Naive B cell (primary cell): Measurements from ENCODE around the gene GP5. TPM values are rescaled to one million over a fixed set of nuclear protein-coding genes. Genes with fewer than 3 reads are reported as not detected.
A peak's percentile ranks its signal among the peaks of the same experiment; 100 is the strongest.

Source experiments
- ATAC-seq, 2 donors: fragments of 150-1000 bp; cut with Tn5 transposase; 2 replicates each; pipeline ENCODE4 v1.10.0; 2021; ENCODE audit warnings: low read depth in 2 of 2, mild to moderate bottlenecking in 2 of 2, moderate library complexity in 2 of 2
- DNase-seq: peaks from one replicate; pipeline ENCODE4 v3.0.0; 2022
- H3K27ac Mint-ChIP-seq, 6 donors: one replicate each; pipeline ENCODE4 v1.8.0; 2020 to 2022; ENCODE audit warnings: mild to moderate bottlenecking in 6 of 6, mixed read lengths in 6 of 6, moderate library complexity in 5 of 6, inconsistent platforms in 2 of 6
- H3K27me3 Mint-ChIP-seq, 3 donors: one replicate each; pipeline ENCODE4 v1.8.0; 2021 to 2022; ENCODE audit warnings: mixed read lengths in 3 of 3, mild to moderate bottlenecking in 1 of 3
- H3K36me3 Mint-ChIP-seq, 2 donors: one replicate each; pipeline ENCODE4 v1.8.0; 2020 to 2022; ENCODE audit warnings: mixed read lengths in 2 of 2, inconsistent platforms in 1 of 2, mild to moderate bottlenecking in 1 of 2
- H3K4me1 Mint-ChIP-seq, 3 donors: one replicate each; pipeline ENCODE4 v1.8.0; 2020 to 2022; ENCODE audit warnings: mixed read lengths in 3 of 3, inconsistent platforms in 1 of 3, mild to moderate bottlenecking in 1 of 3, moderate library complexity in 1 of 3
- H3K4me3 Mint-ChIP-seq, 8 donors: one replicate each; pipeline ENCODE4 v1.8.0; 2020 to 2022; ENCODE audit warnings: mild to moderate bottlenecking in 8 of 8, mixed read lengths in 8 of 8, moderate library complexity in 8 of 8, inconsistent platforms in 2 of 8
- H3K9me3 Mint-ChIP-seq, 7 donors: one replicate each; pipeline ENCODE4 v1.8.0; 2020 to 2022; ENCODE audit warnings: mixed read lengths in 7 of 7, mild to moderate bottlenecking in 5 of 7, inconsistent platforms in 2 of 7, moderate library complexity in 1 of 7
- polyA plus RNA-seq, 6 donors: library from polyadenylated mRNA; unstranded; fragments of 300-500 nt; fragmentation: Illumina TruSeq; gene quantifications; one replicate each; pipeline ENCODE4 v1.2.3, GENCODE V29; 2021; ENCODE audit warnings: low read depth in 6 of 6

The GP5 gene
- polyA plus RNA-seq, 6 donors from 2014 or later, result 0.17 to 0.21 TPM; not detected in 4

DNA sequence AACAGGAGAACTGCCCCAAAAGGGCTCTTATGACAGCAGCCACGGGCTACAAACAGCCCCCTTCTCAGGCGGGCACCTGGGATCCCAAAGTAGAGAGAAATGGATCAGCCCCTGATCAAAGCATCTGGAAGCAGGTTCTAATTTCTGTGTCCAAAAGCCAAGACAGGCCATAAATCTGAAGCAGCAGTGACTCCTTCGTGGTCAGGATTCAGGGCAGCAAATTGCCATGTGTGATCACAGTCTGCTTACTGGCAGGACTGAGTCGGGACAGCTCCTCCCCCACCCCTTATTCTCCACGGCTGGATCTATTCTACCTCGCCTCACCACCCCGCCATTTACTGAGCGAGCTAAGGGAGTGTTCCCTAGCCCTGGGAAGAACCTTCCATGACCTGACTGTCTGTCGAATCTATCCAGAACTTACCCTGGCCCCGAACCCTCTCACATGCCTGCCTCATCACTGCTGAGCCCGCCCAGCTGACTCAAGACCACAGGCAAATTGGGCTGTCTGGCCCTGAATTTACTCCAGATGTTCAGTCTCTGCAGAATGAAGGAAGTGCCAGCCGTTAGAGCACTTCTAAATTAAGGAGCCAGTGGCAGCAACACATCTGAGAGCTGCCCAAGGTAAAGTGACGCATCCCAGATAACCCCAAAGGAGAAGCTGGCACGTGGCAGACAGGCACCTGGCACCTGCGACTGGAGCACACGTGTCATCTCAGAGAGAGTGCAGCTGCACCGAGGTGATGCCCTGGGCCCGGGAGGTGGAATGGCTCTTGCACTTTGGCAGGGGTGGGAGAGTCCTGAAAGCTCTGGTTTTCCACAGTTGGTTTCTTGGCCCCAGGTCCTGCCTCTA, 30.8 kb downstream of the GP5 start:
- DNase-seq (no peak), ATAC-seq (peak; percentile 30 to 43)
- H3K9me3 Mint-ChIP-seq, result no peaks in the 10 kb centered on the region
- H3K4me3 Mint-ChIP-seq, result no peak overlapping the region
- H3K27ac Mint-ChIP-seq, result peak overlapping the region in 1 of 6 donors; percentile 8
- H3K36me3 Mint-ChIP-seq, result no peaks in the 10 kb centered on the region
- peaks cover 21 to 69% (median 61%) of the 10 kb centered on the region in 3 donors for H3K27me3 Mint-ChIP-seq
- peaks cover 0 to 2% (median 0%) of the 10 kb centered on the region in 3 donors for H3K4me1 Mint-ChIP-seq

DNA sequence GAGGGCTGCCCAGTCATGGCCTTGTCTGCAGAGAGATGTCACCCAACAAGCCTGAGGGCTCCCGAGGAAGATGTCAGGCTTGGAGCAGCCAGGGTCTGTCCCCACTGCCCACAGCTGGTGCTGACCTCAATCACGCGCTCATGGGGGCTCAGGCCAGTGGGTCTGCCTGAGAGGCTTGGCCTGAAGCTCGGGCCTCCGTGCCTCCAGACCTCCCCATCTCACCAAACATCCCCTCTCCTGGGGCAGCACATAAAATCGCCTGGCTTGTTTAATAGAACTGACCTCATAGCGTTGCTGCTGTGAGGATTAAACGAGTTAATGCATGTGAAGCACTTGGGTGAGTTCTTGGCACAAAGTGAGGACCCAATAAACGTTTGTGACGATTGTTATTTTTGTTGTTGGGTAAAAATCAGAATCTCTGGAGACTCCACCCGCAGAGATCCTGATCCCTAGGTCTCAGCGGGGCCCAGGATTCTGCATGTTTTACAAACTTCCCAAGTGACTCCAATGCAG, 33.0 kb downstream of the GP5 start:
- H3K27ac Mint-ChIP-seq, result no peak overlapping the region
- peaks cover 19 to 54% (median 51%) of the 10 kb centered on the region in 3 donors for H3K27me3 Mint-ChIP-seq

DNA sequence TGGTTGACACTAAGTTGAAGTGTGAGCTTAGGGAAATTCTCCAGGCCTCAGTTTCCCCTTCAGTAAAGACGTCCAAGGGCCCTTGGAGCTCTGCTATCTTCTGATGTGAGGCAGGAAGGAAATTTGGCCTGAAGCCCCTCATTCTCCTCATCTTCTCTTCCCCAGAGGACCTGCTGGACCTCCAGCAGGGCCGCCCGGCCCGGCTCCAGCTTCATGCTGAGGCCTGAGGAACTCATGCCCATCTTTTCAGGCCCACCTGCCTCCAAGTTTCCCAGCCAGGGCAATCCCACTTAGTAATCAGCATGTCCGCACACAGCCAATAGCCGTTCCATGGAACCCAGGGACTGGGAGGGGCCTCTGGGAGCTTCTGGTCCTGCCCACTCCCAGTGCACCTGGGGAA, 33.5 kb downstream of the GP5 start:
- Mint-ChIP-seq H3K27ac (peak overlapping the region in 1 of 6 donors; percentile 88), H3K4me3 (no peak overlapping the region), H3K4me1 (peaks cover 0 to 2% (median 0%) of the 10 kb centered on the region in 3 donors), H3K27me3 (peaks cover 20 to 49% (median 48%) of the 10 kb centered on the region in 3 donors), H3K36me3 (no peaks in the 10 kb centered on the region), H3K9me3 (no peaks in the 10 kb centered on the region)
- DNase-seq, result no peak
- no peak for ATAC-seq

More for the DNA sequence above, 33.0 kb downstream of the GP5 start:
- Mint-ChIP-seq H3K9me3 (no peaks in the 10 kb centered on the region), H3K36me3 (no peaks in the 10 kb centered on the region), H3K4me3 (peak overlapping the region in 1 of 8 donors; percentile 29), H3K4me1 (peaks cover 0 to 2% (median 0%) of the 10 kb centered on the region in 3 donors)
- ATAC-seq, result no peak
- no peak for DNase-seq

DNA sequence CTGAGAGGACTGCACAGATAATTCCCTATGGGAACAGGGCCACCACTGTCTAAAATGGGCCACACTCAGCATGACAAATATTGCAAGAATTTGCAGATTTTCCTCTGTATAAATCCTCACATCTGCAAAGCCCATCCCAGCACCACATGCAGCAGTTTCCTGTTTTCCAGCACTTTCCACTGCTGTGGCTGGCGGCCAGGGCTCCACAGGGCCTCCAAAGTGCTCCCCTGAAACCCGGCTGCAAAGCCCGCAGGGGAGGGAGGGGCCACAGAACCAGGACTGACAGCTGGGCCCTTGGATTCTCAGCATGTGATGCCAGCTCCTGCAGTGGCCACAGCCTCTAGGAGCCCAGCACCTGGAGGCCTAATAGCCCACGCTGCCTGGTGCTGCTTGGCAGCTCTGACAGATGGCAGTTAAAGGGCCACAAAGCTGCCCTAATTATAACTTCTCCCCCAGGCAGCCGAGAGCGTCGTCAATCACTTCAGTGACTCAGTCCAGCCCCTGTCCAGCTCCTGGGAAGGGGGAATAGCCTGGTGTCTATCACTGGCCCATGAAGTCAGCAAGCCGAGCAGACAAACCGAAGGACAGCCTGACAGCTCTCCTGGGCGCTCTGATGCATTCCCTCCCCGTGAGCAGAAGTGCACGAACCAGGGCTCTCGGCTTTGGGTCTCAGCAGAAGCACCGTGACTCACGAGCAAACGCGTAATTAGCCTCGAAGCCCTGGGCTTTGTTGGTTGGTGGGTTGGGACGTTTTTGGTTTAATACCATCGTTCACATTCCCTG, 34.2 kb downstream of the GP5 start:
- Mint-ChIP-seq H3K36me3 (no peaks in the 10 kb centered on the region), H3K4me1 (peaks cover 0 to 2% (median 0%) of the 10 kb centered on the region in 3 donors), H3K27me3 (peaks cover 18 to 49% (median 48%) of the 10 kb centered on the region in 3 donors), H3K27ac (no peak overlapping the region), H3K9me3 (no peaks in the 10 kb centered on the region), H3K4me3 (no peak overlapping the region)
- no peak for DNase-seq
- no peak for ATAC-seq

DNA sequence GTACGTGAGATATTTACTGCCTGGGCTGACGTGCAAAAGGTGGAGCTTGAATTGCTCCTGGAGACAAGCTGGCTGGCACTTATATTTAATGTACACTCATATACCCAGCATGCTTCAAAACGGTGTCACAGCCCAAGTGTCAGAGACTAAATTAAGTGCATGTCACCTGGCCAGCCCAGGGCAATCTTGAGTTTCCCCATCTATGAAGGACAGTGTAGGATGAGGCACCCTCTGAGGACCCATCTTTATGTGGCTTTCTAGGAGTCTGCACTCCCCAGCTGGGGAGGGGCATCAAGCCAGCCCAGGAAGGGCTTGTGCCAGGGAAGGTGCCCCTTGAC, 34.8 kb downstream of the GP5 start:
- ATAC-seq (no peak), DNase-seq (no peak)
- Mint-ChIP-seq H3K36me3 (no peaks in the 10 kb centered on the region), H3K9me3 (no peaks in the 10 kb centered on the region), H3K4me1 (peaks cover 0 to 2% (median 0%) of the 10 kb centered on the region in 3 donors), H3K27me3 (peaks cover 16 to 49% (median 48%) of the 10 kb centered on the region in 3 donors), H3K4me3 (no peak overlapping the region), H3K27ac (no peak overlapping the region)

DNA sequence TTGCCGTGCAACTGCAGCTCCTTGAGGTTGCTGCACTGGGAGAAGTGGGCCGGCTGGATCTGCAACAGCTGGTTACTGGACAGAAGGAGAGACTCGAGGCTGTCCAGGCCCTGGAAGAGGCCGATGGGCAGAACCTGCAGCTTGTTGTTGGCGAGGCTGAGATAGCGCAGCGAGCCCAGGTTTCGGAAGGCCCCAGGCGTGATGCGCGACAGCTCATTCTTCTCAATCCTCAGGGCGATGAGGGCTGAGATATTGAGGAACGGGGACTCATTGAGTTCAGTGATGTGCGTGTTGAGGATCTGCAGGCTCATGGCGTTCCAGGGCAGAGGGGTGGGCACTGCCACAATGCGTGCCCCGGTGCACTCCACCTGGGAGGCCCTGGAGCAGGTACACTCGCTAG, 38.5 kb downstream of the GP5 start:
- Mint-ChIP-seq H3K4me1 (no peaks in the 10 kb centered on the region), H3K9me3 (no peaks in the 10 kb centered on the region), H3K27ac (no peak overlapping the region), H3K36me3 (no peaks in the 10 kb centered on the region), H3K4me3 (no peak overlapping the region), H3K27me3 (peaks cover 16 to 53% (median 34%) of the 10 kb centered on the region in 3 donors)
- DNase-seq, result no peak
- no peak for ATAC-seq

DNA sequence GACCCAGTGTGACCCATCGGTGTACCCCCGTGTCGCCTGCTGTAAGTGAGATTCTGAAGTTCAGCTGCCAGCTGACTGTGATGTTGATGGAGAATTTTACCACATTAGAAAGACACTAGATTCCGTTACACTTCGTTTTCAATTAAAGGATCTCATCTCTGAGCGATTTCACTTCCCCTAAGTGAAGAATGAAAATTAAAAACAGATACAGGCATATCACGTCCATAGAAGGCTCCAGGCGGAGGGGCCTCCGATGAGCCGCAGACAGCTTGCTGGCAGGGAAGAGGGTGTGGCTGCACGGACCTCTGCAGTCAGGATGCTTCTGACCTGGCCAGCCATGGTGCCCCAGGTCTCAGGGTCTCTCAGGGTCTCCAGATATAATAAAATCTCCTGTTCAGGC, 41.4 kb downstream of the GP5 start:
- no peak for DNase-seq
- H3K4me3 Mint-ChIP-seq, result no peak overlapping the region
- no peaks in the 10 kb centered on the region for H3K9me3 Mint-ChIP-seq
- no peak for ATAC-seq
- H3K27ac Mint-ChIP-seq, result no peak overlapping the region
- no peaks in the 10 kb centered on the region for H3K36me3 Mint-ChIP-seq
- H3K4me1 Mint-ChIP-seq, result no peaks in the 10 kb centered on the region
- H3K27me3 Mint-ChIP-seq, result peaks cover 18 to 41% (median 34%) of the 10 kb centered on the region in 3 donors

DNA sequence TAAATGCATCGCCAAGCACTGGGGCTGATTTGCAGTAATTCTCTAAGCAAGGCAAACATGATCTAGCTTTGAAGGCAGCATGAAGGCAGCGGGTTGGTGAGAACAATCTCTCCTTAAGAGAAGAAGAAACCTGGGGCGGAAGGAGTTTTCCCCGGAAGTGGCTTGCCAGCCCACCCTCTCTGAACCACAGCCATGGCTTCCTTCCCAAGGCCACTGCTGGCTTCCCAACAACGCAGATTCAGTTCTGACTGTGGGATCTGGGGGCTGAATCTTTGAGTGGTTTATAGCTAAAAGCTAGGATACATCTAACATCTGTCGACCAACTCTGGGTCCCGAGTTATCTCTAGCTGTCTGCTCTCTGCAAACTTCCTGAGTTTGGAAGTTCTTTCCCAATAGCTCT, 43.7 kb downstream of the GP5 start:
- ATAC-seq, result no peak
- H3K27me3 Mint-ChIP-seq, result peaks cover 12 to 40% (median 24%) of the 10 kb centered on the region in 3 donors

DNA sequence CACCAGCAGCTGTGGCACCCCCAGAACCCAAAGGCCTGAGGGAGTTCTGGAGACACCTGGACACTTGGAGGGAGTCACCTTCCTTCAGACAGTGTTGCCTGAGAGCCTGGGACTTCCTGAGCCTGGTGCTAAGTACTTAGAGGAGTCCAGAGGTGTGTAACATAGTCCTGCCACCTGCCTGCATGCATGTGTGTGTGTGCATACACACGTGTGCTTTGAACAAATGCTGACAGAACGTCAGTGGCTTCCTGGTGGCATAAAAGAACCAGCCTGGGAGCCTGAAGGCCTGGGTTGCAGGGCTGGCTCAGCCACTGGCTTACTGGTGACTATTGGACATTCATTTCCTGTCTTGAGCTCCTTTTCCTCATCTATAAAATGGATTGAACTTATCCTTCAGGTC, 44.8 kb downstream of the GP5 start:
- Mint-ChIP-seq H3K9me3 (no peaks in the 10 kb centered on the region), H3K36me3 (no peaks in the 10 kb centered on the region), H3K4me3 (no peak overlapping the region), H3K27ac (no peak overlapping the region), H3K4me1 (no peaks in the 10 kb centered on the region), H3K27me3 (peaks cover 12 to 33% (median 14%) of the 10 kb centered on the region in 3 donors)
- ATAC-seq, result no peak
- no peak for DNase-seq

More for the DNA sequence above, 43.7 kb downstream of the GP5 start:
- Mint-ChIP-seq H3K9me3 (no peaks in the 10 kb centered on the region), H3K4me3 (no peak overlapping the region), H3K36me3 (no peaks in the 10 kb centered on the region), H3K27ac (no peak overlapping the region), H3K4me1 (no peaks in the 10 kb centered on the region)
- DNase-seq, result no peak

DNA sequence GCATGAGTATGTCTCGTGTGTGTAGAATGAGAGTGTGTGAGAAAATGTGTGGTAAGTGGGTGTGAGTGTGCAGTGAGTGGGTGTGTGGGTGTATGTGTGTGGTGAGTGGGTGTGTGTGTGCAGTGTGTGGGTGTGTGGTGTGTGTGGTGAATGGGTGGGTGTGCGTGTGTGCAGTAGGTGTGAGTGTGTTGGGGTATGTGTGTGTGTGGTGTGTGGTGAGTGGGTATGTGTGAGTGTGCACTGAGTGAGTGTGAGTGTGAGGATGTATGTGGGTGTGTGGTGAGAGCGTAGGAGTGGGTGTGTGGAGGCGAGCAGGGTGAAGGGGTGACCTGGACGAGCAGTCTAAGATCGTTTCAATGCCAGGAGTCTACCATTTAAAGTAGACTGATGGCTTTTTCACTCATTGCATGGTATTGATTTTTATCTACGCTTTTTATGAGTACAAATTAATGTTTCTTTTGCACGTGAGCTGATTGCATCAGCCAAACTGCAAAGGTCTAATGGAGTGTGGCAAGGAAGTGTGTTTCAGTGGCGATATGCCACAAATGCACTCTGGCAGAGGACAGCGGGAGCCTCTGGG, 46.3 kb downstream of the GP5 start:
- Mint-ChIP-seq H3K9me3 (no peaks in the 10 kb centered on the region), H3K4me3 (no peak overlapping the region), H3K27me3 (peaks cover 4 to 20% (median 8%) of the 10 kb centered on the region in 3 donors), H3K4me1 (peaks cover 0 to 4% (median 0%) of the 10 kb centered on the region in 3 donors), H3K36me3 (no peaks in the 10 kb centered on the region), H3K27ac (no peak overlapping the region)
- ATAC-seq (no peak), DNase-seq (no peak)

DNA sequence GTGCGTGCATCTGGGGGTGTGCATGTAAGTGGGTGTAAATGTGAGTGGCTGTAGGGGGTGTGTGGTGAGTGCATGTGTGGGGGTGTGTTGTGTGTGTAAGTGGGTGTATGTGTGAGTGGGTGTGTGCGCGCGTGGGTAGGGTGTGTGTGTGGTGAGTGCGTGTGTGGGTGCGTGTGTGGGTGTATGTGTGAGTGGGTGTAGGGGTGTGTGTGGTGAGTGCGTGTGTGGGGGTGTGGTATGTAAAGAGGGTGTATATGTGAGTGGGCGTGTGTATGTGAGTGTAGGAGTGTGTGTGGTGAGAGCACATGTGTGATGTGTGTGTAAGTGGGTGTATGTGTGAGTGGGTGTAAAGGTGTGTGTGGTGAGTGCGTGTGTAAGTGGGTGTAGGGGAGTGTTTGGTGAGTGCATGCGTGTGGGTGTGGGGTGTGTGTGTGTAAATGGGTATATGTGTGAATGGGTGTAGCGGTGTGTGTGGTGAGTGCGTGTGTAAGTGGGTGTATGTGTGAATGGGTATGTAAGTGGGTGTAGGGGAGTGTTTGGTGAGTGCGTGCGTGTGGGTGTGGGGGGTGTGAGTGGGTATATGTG, 47.0 kb downstream of the GP5 start:
- no peak for ATAC-seq
- peaks cover 0 to 4% (median 0%) of the 10 kb centered on the region in 3 donors for H3K4me1 Mint-ChIP-seq
- no peak overlapping the region for H3K27ac Mint-ChIP-seq
- DNase-seq, result no peak
- no peaks in the 10 kb centered on the region for H3K36me3 Mint-ChIP-seq
- H3K27me3 Mint-ChIP-seq, result peaks cover 4 to 18% (median 8%) of the 10 kb centered on the region in 3 donors
- H3K9me3 Mint-ChIP-seq, result no peaks in the 10 kb centered on the region
- H3K4me3 Mint-ChIP-seq, result no peak overlapping the region

DNA sequence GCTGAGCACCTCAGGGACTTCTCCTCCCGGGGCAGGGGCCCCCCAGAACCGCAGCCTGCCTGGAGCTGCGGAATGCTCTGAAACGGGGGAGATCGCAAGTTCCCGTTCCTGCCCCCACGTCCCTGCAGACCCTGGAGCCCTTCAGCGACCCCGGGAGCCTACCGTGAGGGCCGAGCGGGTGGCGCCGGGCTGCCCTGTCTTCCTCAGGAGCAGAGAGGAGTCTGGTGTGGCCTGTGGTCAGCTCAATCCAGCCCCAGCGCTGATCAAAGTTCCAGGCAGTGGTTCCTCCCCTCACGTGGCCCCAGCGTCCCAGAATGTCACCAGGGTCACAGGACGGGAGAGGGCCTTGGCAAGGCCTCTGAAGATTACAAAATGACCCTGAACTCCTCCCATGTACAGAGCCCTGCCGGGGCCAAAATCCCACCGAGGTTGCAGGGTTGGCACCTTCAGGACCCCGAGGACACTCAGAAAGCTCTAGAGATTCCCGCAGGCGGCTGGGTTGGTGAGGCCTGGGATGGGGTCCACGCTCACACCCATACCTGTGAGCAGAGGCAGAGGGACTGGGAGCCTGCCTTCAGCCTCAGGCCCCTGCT, 47.9 kb downstream of the GP5 start, which contains the start of gene CPN2:
TSS of gene CPN2 (minus strand) at position 249 of the 593 bp plus-strand sequence. CDS start 8,626 bp downstream, outside the sequence.
- Mint-ChIP-seq H3K4me1 (peaks cover 0 to 4% (median 0%) of the 10 kb centered on the region in 3 donors), H3K9me3 (no peaks in the 10 kb centered on the region), H3K4me3 (no peak within 1 kb of the TSS), H3K27ac (no peak within 1 kb of the TSS), H3K27me3 (peaks cover 4 to 14% (median 14%) of the 10 kb centered on the region in 3 donors), H3K36me3 (no peaks in the 10 kb centered on the region)
- DNase-seq (no peak), ATAC-seq (no peak)

DNA sequence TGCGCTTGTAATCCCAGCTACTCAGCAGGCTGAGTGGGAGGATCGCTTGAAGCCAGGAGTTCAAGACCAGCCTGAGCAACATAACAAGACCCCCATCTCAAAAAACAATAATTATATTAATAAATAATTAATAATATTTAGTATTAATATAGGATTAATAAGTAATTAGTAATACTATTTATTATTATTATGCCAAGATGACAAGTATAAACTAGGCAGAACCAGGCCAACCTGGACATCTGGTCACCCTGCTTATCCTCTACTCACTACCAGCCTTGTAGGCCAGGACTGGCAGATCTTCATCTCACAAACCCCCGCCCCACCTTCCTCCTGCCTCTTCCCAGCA, 48.4 kb downstream of the GP5 start:
- H3K36me3 Mint-ChIP-seq, result no peaks in the 10 kb centered on the region
- ATAC-seq (no peak), DNase-seq (no peak)
- no peak overlapping the region for H3K27ac Mint-ChIP-seq
- no peaks in the 10 kb centered on the region for H3K9me3 Mint-ChIP-seq
- no peak overlapping the region for H3K4me3 Mint-ChIP-seq
- H3K4me1 Mint-ChIP-seq, result peaks cover 0 to 4% (median 0%) of the 10 kb centered on the region in 3 donors
- peaks cover 3 to 19% (median 13%) of the 10 kb centered on the region in 3 donors for H3K27me3 Mint-ChIP-seq
